GM23248 (cell line): ENCODE measurements around the gene LHX1.

Experiments
- EZH2 ChIP-seq: fragments of 200-600 bp; sonication (generic); IDR thresholded peaks from 2 replicates; pipeline ENCODE4 v1.6.1; 2018; ENCODE audit warnings: antibody characterized with exemption, mild to moderate bottlenecking; ENCODE audit not compliant: insufficient read depth, poor library complexity, severe bottlenecking
- EZH2phosphoT487 ChIP-seq: fragments of 200-600 bp; sonication (generic); IDR thresholded peaks from 2 replicates; pipeline ENCODE4 v1.6.1; 2018; ENCODE audit warnings: antibody characterized with exemption, moderate library complexity, mild to moderate bottlenecking, low read depth; ENCODE audit not compliant: insufficient read depth

DNA sequence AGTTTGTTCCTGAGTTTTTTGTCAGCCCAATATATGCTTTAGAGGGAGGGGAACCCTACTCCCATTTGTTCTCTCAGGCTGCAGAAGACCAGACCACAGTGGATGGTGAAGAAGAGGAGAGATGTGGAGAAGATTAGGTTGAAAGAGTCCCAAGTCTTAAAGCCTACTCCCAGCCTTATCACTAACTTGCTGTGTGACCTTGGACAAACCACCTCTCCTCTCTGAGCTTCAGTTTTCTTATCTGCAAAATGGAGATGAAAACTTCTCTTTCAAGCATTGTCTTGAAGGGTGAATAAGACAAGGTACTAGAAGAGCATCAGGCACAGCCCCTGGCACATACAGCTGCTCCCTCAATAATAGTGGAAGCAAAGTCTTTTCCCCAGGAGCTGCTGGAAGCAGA is 15.1 kb upstream of the LHX1 start:
- TF ChIP-seq EZH2 (no peak), EZH2phosphoT487 (no peak)
